Tibial nerve (tissue), 4 donors: ENCODE measurements around the gene IP6K3. TPM values are rescaled to one million over a fixed set of nuclear protein-coding genes. Genes with fewer than 3 reads are reported as not detected.
A peak's percentile ranks its signal among the peaks of the same experiment; 100 is the strongest.

ENCODE experiments used
- DNase-seq, 2 donors: peaks; one replicate each; pipeline ENCODE4 v3.0.0-alpha.2; 2019; ENCODE audit warnings: low spot score in 2 of 2
- H3K27ac ChIP-seq, 4 donors: fragments of 200-600 bp; sonication (generic) in 3 of 4; one replicate each; pipeline ENCODE4 v1.5.1; 2017 to 2019; ENCODE audit warnings: mild to moderate bottlenecking in 1 of 4
- H3K27me3 ChIP-seq, 2 donors: fragments of 200-600 bp; sonication (generic) in 1 of 2; one replicate each; pipeline versions ENCODE4 v1.5.1 to v1.6.0; 2017 to 2019
- H3K36me3 ChIP-seq, 3 donors: fragments of 200-600 bp; sonication (generic); one replicate each; pipeline ENCODE4 v1.5.1; 2018 to 2019
- H3K4me1 ChIP-seq, 4 donors: fragments of 200-600 bp; sonication (generic) in 3 of 4; one replicate each; pipeline ENCODE4 v1.5.1; 2017 to 2019
- H3K4me3 ChIP-seq, 4 donors: fragments of 200-600 bp; sonication (generic) in 3 of 4; one replicate each; pipeline ENCODE4 v1.5.1; 2017 to 2019; ENCODE audit warnings: mild to moderate bottlenecking in 1 of 4, moderate library complexity in 1 of 4
- H3K9me3 ChIP-seq, 4 donors: fragments of 200-600 bp; sonication (generic) in 3 of 4; one replicate each; pipeline ENCODE4 v1.5.1; 2017 to 2019
- EP300 ChIP-seq, 2 donors: sonication (generic); formaldehyde crosslinking; IDR thresholded peaks; one replicate each; pipeline ENCODE4 v1.6.1; 2017; ENCODE audit warnings: antibody characterized with exemption in 2 of 2, mild to moderate bottlenecking in 1 of 2
- POLR2A ChIP-seq, 2 donors: fragments of 450-650 bp; IDR thresholded peaks; one replicate each; pipeline ENCODE4 v1.6.1; 2017; ENCODE audit warnings: antibody characterized with exemption in 2 of 2, mild to moderate bottlenecking in 2 of 2, moderate library complexity in 2 of 2
- WGBS, 2 donors: methylation state at CpG; one replicate each; pipeline ENCODE4 v1.1.5; 2018; 5-methylcytosine and 5-hydroxymethylcytosine counted together
- total RNA-seq, 4 donors: library from RNA; depleted of rRNA; stranded (reverse); fragments of >200 nt; gene quantifications; one replicate each; pipeline ENCODE4 v1.1.0, GENCODE V29; 2016
- TF ChIP-seq, protein P1 (sequence below), 5 experiments: fragments of 200-600 bp in 3 of 5; fragments of 450-650 bp in 2 of 5; sonication (generic) in 3 of 5; IDR thresholded peaks; one replicate each; pipeline ENCODE4 v1.5.1; 2016 to 2019; ENCODE audit warnings: antibody characterized with exemption in 5 of 5, mild to moderate bottlenecking in 3 of 5, moderate library complexity in 2 of 5

Gene IP6K3
- total RNA-seq, 4 donors from 2014 or later, result 0.39 to 3.0 (median 1.7) TPM

DNA sequence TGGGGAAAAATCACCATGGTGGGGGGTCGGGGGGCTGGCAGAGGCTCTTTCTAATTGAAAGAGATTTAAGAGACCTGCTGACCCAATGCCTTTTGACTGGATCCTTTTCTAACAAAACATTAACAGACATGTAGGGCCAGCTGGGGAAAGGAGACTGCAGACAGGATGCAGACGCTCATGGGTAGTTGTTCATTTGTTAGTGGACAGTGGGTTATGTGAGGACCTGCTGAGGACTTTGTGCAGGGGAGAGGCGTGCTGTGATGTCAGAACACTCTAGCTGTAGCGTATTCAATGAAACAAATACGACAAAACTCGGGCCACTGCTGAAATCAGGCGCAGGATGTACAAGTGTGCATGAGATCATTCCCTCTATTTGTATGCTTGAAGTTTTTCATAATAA, 1.2 kb downstream of the IP6K3 start:
- no peak for TF ChIP-seq EP300 (IDR thresholded peaks at IDR 0.05)
- TF ChIP-seq POLR2A (IDR thresholded peaks at IDR 0.05), result no peak
- TF ChIP-seq, protein P1, sequence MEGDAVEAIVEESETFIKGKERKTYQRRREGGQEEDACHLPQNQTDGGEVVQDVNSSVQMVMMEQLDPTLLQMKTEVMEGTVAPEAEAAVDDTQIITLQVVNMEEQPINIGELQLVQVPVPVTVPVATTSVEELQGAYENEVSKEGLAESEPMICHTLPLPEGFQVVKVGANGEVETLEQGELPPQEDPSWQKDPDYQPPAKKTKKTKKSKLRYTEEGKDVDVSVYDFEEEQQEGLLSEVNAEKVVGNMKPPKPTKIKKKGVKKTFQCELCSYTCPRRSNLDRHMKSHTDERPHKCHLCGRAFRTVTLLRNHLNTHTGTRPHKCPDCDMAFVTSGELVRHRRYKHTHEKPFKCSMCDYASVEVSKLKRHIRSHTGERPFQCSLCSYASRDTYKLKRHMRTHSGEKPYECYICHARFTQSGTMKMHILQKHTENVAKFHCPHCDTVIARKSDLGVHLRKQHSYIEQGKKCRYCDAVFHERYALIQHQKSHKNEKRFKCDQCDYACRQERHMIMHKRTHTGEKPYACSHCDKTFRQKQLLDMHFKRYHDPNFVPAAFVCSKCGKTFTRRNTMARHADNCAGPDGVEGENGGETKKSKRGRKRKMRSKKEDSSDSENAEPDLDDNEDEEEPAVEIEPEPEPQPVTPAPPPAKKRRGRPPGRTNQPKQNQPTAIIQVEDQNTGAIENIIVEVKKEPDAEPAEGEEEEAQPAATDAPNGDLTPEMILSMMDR (IDR thresholded peaks at IDR 0.05), result no peak
- Histone ChIP-seq H3K4me3 (peak overlapping the region in 2 of 4 donors; percentile 33 to 37), H3K36me3 (no peaks in the 10 kb centered on the region), H3K4me1 (peaks cover 0 to 33% (median 3%) of the 10 kb centered on the region in 4 donors), H3K27ac (peak overlapping the region in 3 of 4 donors; percentile 53 to 79 (median 75)), H3K27me3 (no peaks in the 10 kb centered on the region), H3K9me3 (no peaks in the 10 kb centered on the region)
- WGBS, 2 donors, result 68 to 70% methylated on average over 7 of the region's 7 CpGs
- DNase-seq, result no peak

DNA sequence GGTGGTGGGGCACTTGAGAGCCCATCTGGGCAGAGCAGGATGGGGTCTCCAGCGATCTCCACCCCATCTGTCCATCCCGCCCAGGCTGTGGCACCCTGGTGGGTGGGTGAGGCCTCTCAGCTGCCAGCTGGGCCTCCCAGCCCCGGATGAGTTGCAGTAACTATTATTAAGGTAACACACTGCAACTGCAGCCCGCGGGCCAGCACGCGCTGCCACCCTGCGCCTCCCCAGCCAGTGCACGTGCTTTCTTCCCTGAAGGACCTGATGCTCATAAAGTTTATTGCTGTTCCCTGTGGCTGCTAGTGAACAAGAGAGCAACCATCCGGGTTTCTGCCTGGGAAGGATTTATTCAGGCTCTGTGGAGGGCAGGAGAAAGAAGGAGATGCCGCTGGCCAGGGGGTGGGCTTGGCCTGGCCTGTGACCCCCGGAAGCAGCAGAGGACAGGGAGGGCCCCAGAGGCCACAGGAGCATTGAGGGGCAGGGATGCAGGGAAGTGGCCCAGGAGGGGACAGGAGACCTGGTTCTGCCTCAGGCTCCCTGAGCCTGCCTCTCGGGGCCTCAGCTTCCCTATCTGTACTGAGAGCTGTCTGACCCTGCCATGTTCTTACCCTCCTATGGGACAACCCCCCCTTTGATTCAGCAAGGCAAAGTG, 1.7 kb downstream of the IP6K3 start:
- Histone ChIP-seq H3K27ac (peak overlapping the region in 3 of 4 donors; percentile 53 to 79 (median 75)), H3K27me3 (no peaks in the 10 kb centered on the region), H3K4me3 (no peak overlapping the region), H3K4me1 (peaks cover 0 to 32% (median 3%) of the 10 kb centered on the region in 4 donors), H3K9me3 (no peaks in the 10 kb centered on the region), H3K36me3 (no peaks in the 10 kb centered on the region)
- 54 to 55% methylated on average over 13 of the region's 13 CpGs for WGBS, 2 donors
- no peak for TF ChIP-seq POLR2A (IDR thresholded peaks at IDR 0.05)
- DNase-seq, result no peak

DNA sequence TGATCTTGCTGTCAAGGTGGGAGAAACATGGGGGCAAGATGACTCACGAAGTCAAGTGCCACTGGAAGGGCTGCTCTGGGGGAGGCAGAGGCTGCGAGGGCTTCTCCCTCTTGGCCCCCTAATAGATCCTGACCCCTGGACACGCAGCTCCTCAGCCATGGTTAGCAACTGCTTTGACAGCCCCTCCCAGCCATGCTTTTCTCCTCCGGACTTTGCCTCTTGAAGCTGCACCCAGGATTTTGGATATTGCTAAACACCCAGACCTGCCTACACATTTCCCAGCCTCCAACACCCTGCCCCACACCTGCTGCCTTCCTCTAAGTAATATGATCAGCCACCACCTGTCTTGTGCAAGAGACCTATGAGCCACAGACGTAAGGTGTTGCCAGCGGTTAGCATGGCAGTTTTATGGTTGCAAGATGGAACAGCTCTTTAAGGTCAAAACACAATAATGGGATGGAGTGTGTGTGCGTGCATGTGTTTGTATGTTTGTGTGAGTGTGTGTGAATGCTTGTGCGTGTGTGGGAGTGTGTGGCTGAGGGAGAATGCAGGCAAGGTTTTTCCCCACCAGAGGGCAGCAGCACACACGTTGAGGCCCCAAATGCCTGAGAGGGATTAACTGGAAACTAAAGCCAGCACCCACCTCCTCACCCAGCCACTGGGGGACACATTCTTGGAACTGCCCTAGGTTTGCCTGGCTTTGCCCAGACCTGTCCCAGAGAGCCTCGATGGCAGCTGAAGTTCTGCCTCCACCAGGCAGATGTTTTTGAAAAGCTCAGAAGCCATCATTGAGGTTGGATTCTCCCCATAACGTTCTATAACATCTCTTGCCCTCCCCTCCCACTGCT, 2.5 kb downstream of the IP6K3 start:
- Histone ChIP-seq H3K27ac (peak overlapping the region in 2 of 4 donors; percentile 53 to 75), H3K36me3 (no peaks in the 10 kb centered on the region), H3K4me3 (no peak overlapping the region), H3K27me3 (no peaks in the 10 kb centered on the region), H3K9me3 (no peaks in the 10 kb centered on the region), H3K4me1 (peaks cover 0 to 32% (median 3%) of the 10 kb centered on the region in 4 donors)
- TF ChIP-seq, protein P1 (IDR thresholded peaks at IDR 0.05), result peak; percentile 79 to 90 (median 86)
- TF ChIP-seq EP300 (IDR thresholded peaks at IDR 0.05) (no peak), POLR2A (IDR thresholded peaks at IDR 0.05) (no peak)
- peak; percentile 49 to 77 for DNase-seq
- WGBS, 2 donors, result 26 to 35% methylated on average over 11 of the region's 11 CpGs

DNA sequence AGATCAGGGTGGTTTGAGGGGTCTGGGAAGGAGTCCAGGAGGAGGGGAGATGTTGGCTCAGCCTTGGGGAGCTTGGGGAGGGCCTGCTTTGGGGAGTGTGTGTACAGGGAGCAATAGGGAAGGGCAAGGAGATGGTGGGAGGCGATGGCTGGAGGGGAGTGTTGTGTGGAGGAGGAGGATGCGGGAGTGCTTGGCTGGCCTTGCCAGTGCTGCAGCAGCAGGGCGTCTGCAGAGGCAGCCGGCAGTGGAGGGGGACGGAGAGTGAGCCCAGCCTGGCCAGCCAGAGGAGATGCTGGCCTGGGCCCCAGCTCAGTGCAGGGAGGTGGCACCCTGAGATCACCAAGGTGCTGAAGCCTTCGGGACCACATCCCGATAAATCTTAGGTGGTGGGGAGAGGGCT, 3.9 kb downstream of the IP6K3 start:
- Histone ChIP-seq H3K4me1 (peaks cover 0 to 32% (median 3%) of the 10 kb centered on the region in 4 donors), H3K27me3 (no peaks in the 10 kb centered on the region), H3K27ac (no peak overlapping the region), H3K36me3 (no peaks in the 10 kb centered on the region), H3K4me3 (no peak overlapping the region), H3K9me3 (no peaks in the 10 kb centered on the region)
- TF ChIP-seq, protein P1 (IDR thresholded peaks at IDR 0.05), result no peak
- no peak for TF ChIP-seq POLR2A (IDR thresholded peaks at IDR 0.05)
- TF ChIP-seq EP300 (IDR thresholded peaks at IDR 0.05), result no peak
- no peak for DNase-seq
- 56 to 62% methylated on average over 7 of the region's 7 CpGs for WGBS, 2 donors

DNA sequence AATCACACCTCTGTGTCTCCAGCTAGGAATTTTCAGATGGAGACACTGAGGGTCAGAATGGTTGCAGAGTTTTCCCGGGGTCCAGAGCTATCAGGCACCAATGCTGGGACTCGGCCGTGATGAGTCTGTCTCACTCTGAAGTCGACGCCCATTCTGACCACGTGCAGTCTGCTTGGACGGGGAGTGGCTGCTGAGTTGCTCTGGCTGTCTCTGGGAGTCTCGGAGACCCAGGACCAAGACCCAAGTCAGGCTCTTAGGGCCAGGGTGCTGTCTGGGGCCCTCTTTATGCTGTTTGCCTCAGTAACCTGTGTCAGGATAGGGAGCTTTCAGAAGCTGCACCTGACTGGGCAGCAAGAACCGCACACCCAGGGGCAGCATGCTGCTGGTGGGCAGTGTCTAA, 4.6 kb downstream of the IP6K3 start:
- TF ChIP-seq EP300 (IDR thresholded peaks at IDR 0.05) (no peak), POLR2A (IDR thresholded peaks at IDR 0.05) (no peak)
- TF ChIP-seq, protein P1 (IDR thresholded peaks at IDR 0.05), result no peak
- Histone ChIP-seq H3K27ac (no peak overlapping the region), H3K9me3 (no peaks in the 10 kb centered on the region), H3K4me3 (no peak overlapping the region), H3K27me3 (no peaks in the 10 kb centered on the region), H3K36me3 (no peaks in the 10 kb centered on the region), H3K4me1 (peaks cover 0 to 30% (median 3%) of the 10 kb centered on the region in 4 donors)
- DNase-seq, result no peak
- 50 to 63% methylated on average over 4 to 6 of the region's 9 CpGs for WGBS, 2 donors
